A673 (cell line): ENCODE data around the gene MYO15B. TPM values are rescaled to one million over a fixed set of nuclear protein-coding genes. Genes with fewer than 3 reads are reported as not detected.

Source experiments
- BruUV-seq: library from RNA; stranded (reverse); fragments of 400-500 nt; replicated peaks from 2 replicates; lab custom pipeline; 2021; lab: Mats Ljungman, UMichigan
- CTCF ChIA-PET: fragments of 300-600 bp; sonication (Branson Sonifier 250); formaldehyde crosslinking; loops from one replicate; lab custom pipeline; 2022; ENCODE audit warnings: antibody characterized with exemption; lab: Charles Lee
- POLR2A ChIA-PET: fragments of 300-600 bp; sonication (Branson Sonifier 250); formaldehyde crosslinking; loops from one replicate; lab custom pipeline; 2022; ENCODE audit warnings: antibody characterized with exemption; ENCODE audit not compliant: low non-redundant PET; lab: Charles Lee
- DNase-seq: peaks from one replicate; pipeline ENCODE4 v3.0.0-alpha.2; 2015; ENCODE audit warnings: low spot score
- H3K27ac ChIP-seq: fragments of 200-600 bp; sonication (generic); 2 replicates; pipeline ENCODE4 v1.5.1; 2016; ENCODE audit warnings: mixed run types, low read depth, mild to moderate bottlenecking, mixed read lengths, antibody characterized with exemption, low read length; ENCODE audit not compliant: poor library complexity, severe bottlenecking
- H3K27me3 ChIP-seq: fragments of 200-600 bp; sonication (generic); replicated peaks from 2 replicates; pipeline ENCODE4 v1.6.1; 2017; ENCODE audit warnings: mixed run types, low read depth, mild to moderate bottlenecking, mixed read lengths, antibody characterized with exemption, low read length; ENCODE audit not compliant: insufficient read depth, poor library complexity
- H3K36me3 ChIP-seq: fragments of 200-600 bp; sonication (generic); 2 replicates; pipeline ENCODE4 v1.6.1; 2016; ENCODE audit warnings: mixed run types, mild to moderate bottlenecking, mixed read lengths, antibody characterized with exemption, low read length; ENCODE audit not compliant: insufficient read depth, poor library complexity, severe bottlenecking
- H3K4me1 ChIP-seq: fragments of 200-600 bp; sonication (generic); 2 replicates; pipeline ENCODE4 v1.6.1; 2017; ENCODE audit warnings: mixed run types, mild to moderate bottlenecking, mixed read lengths, antibody characterized with exemption, low read length; ENCODE audit not compliant: insufficient read depth, poor library complexity, severe bottlenecking
- H3K4me3 ChIP-seq: fragments of 200-600 bp; sonication (generic); 2 replicates; pipeline ENCODE4 v1.5.1; 2016; ENCODE audit warnings: low read depth, mixed run types, mild to moderate bottlenecking, mixed read lengths, low read length; ENCODE audit not compliant: poor library complexity, severe bottlenecking
- H3K9me3 ChIP-seq: fragments of 200-600 bp; sonication (generic); 2 replicates; pipeline ENCODE4 v1.6.1; 2016; ENCODE audit warnings: mixed run types, low read depth, mild to moderate bottlenecking, mixed read lengths, antibody characterized with exemption, low read length; ENCODE audit not compliant: poor library complexity, severe bottlenecking
- CTCF ChIP-seq: fragments of 300-800, 200-600 bp; sonication (generic); conservative IDR thresholded peaks from 2 replicates; pipeline ENCODE4 v1.5.1; 2017; ENCODE audit warnings: low read depth, mild to moderate bottlenecking, antibody characterized with exemption, low read length, moderate library complexity, mixed read lengths
- EZH2 ChIP-seq: fragments of 200-600 bp; sonication (generic); IDR thresholded peaks from 2 replicates; pipeline ENCODE4 v1.6.1; 2017; ENCODE audit warnings: borderline replicate concordance, low read depth, mild to moderate bottlenecking, mixed read lengths, antibody characterized with exemption, low read length; ENCODE audit not compliant: poor library complexity, severe bottlenecking
- intact Hi-C: fragments of 100-400 bp; cut with micrococcal nuclease; formaldehyde crosslinking; loops from one replicate; pipeline ENCODE4 v1.10.0; 2022; ENCODE audit not compliant: unreplicated experiment
- total RNA-seq: library from RNA; stranded (reverse); gene quantifications from 2 replicates; pipeline ENCODE4 v1.2.3, GENCODE V29; 2021

Gene MYO15B
- total RNA-seq, 1 experiment from 2014 or later, result 9.3 TPM

GRCh38 chr17:75601057-75601987 lies 13.7 kb downstream of the MYO15B start:
- ChIA-PET POLR2A (no interaction called here), CTCF (interaction anchor here (0.6 to 1.2 kb wide), 18 partner anchors 10 to 418 kb away, joined by 3 to 10 read pairs (median 4); partner anchors contain the start of gene SMIM5)
- no peaks in the 10 kb centered on the region for H3K36me3 ChIP-seq
- TF ChIP-seq EZH2 (no peak), CTCF (peak; percentile 91)
- BruUV-seq, result no TSS peak
- no peaks in the 10 kb centered on the region for H3K9me3 ChIP-seq
- intact Hi-C loops, result no loop called here
- DNase-seq, result peak; percentile 79
- no peak overlapping the region for H3K27ac ChIP-seq
- no peaks in the 10 kb centered on the region for H3K4me1 ChIP-seq
- H3K27me3 ChIP-seq, result no peaks in the 10 kb centered on the region
- no peak overlapping the region for H3K4me3 ChIP-seq

GRCh38 chr17:75602644-75603043 lies 15.0 kb downstream of the MYO15B start:
- no TSS peak for BruUV-seq
- ChIA-PET CTCF (no interaction called here), POLR2A (interaction anchor here (0.6 to 0.7 kb wide), 2 partner anchors 9 to 136 kb away, joined by 3 to 5 read pairs; no protein-coding TSS in a partner anchor)
- Histone ChIP-seq H3K27ac (no peak overlapping the region), H3K9me3 (no peaks in the 10 kb centered on the region), H3K27me3 (no peaks in the 10 kb centered on the region), H3K4me1 (no peaks in the 10 kb centered on the region), H3K4me3 (no peak overlapping the region), H3K36me3 (no peaks in the 10 kb centered on the region)
- TF ChIP-seq EZH2 (no peak), CTCF (no peak)
- no peak for DNase-seq
- intact Hi-C loops, result no loop called here

GRCh38 chr17:75603123-75603522 lies 15.5 kb downstream of the MYO15B start:
- intact Hi-C loops, result no loop called here
- POLR2A ChIA-PET, result interaction anchor here (0.7 kb wide), 1 partner anchor 9 kb away, joined by 3 read pairs; no protein-coding TSS in a partner anchor
- H3K27ac ChIP-seq, result no peak overlapping the region

More at GRCh38 chr17:75603123-75603522, 15.5 kb downstream of the MYO15B start:
- Histone ChIP-seq H3K4me1 (no peaks in the 10 kb centered on the region), H3K36me3 (no peaks in the 10 kb centered on the region), H3K9me3 (no peaks in the 10 kb centered on the region), H3K27me3 (no peaks in the 10 kb centered on the region), H3K4me3 (no peak overlapping the region)
- DNase-seq, result no peak
- no TSS peak for BruUV-seq
- CTCF ChIA-PET, result no interaction called here
- no peak for TF ChIP-seq CTCF
- no peak for TF ChIP-seq EZH2
